ENCODE measurements around the gene OLFM1.

The OLFM1 gene

GRCh38 chr9:135167849-135168655 is 80.6 kb downstream of the OLFM1 start:
- Histone ChIP-seq H3K36me3 (replicated peaks; ENCODE audit: low read depth, low read length) (no peaks in the 10 kb centered on the region), H3K4me1 (ENCODE audit: low read length) (no peaks in the 10 kb centered on the region), H3K27ac (ENCODE audit: low read length) (no peak overlapping the region), H3K27me3 (ENCODE audit: low read depth, low read length) (peaks cover 3% of the 10 kb centered on the region; the same call in 1 of the 2 replicates), H3K4me2 (ENCODE audit: low read length) (no peak overlapping the region), H4K20me1 (ENCODE audit: insufficient read depth, low read length) (no peaks in the 10 kb centered on the region), H3K9me3 (ENCODE audit: insufficient read depth, low read length) (no peaks in the 10 kb centered on the region), H3K9ac (ENCODE audit: low read length) (no peak overlapping the region), H2AFZ (ENCODE audit: low read depth, low read length) (no peak overlapping the region), H3K79me2 (ENCODE audit: low read length) (no peaks in the 10 kb centered on the region), H3K4me3 (ENCODE audit: low read length) (no peak overlapping the region)
- no peak for TF ChIP-seq CTCF (IDR thresholded peaks at IDR 0.05; ENCODE audit: low read depth, low read length)
- TF ChIP-seq EZH2phosphoT487 (IDR thresholded peaks at IDR 0.05; ENCODE audit: low read depth): no peak

DNA sequence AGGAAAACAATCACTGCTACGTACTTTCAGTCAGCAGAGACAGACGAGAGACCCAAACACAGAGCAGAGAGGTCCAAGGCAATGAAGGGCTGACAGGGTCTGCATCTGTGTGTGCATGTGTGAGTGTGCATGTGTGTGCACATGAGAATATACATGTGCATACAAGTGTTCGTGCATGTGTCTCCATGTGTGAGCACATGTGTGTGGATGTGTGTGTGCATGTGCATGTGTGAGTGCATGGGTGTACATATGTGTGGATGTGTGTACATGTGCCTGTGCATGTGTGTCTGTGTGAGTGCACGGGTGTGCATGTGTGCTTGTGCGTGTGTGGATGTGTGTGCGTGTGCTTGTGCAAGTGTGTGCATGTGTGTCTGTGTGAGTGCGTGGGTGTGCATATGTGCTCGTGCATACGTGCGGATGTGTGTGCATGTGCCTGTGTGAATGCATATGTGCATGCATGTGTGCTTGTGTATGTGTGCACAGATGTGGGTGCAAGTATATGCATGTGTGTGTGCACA is 82.3 kb downstream of the OLFM1 start:
- peaks cover 3% of the 10 kb centered on the region; the same call in 1 of the 2 replicates for H3K27me3 ChIP-seq (ENCODE audit: low read depth, low read length)
- no peaks in the 10 kb centered on the region for H3K79me2 ChIP-seq (ENCODE audit: low read length)
- no peak overlapping the region for H3K9ac ChIP-seq (ENCODE audit: low read length)
- no peaks in the 10 kb centered on the region for H3K4me1 ChIP-seq (ENCODE audit: low read length)
- no peak overlapping the region for H3K4me3 ChIP-seq (ENCODE audit: low read length)
- no peaks in the 10 kb centered on the region for H4K20me1 ChIP-seq (ENCODE audit: insufficient read depth, low read length)
- H3K9me3 ChIP-seq (ENCODE audit: insufficient read depth, low read length): no peaks in the 10 kb centered on the region
- no peak overlapping the region for H2AFZ ChIP-seq (ENCODE audit: low read depth, low read length)
- no peaks in the 10 kb centered on the region for H3K36me3 ChIP-seq (replicated peaks; ENCODE audit: low read depth, low read length)
- no peak for TF ChIP-seq EZH2phosphoT487 (IDR thresholded peaks at IDR 0.05; ENCODE audit: low read depth)
- TF ChIP-seq CTCF (IDR thresholded peaks at IDR 0.05; ENCODE audit: low read depth, low read length): no peak
- H3K4me2 ChIP-seq (ENCODE audit: low read length): no peak overlapping the region
- no peak overlapping the region for H3K27ac ChIP-seq (ENCODE audit: low read length)

GRCh38 chr9:135170535-135170934 is 83.1 kb downstream of the OLFM1 start:
- Histone ChIP-seq H3K4me3 (ENCODE audit: low read length) (no peak overlapping the region), H3K36me3 (replicated peaks; ENCODE audit: low read depth, low read length) (no peaks in the 10 kb centered on the region), H2AFZ (ENCODE audit: low read depth, low read length) (no peak overlapping the region), H3K9me3 (ENCODE audit: insufficient read depth, low read length) (no peaks in the 10 kb centered on the region), H3K27me3 (ENCODE audit: low read depth, low read length) (peaks cover 3% of the 10 kb centered on the region; the same call in 1 of the 2 replicates), H3K27ac (ENCODE audit: low read length) (no peak overlapping the region), H3K4me1 (ENCODE audit: low read length) (no peaks in the 10 kb centered on the region), H3K9ac (ENCODE audit: low read length) (no peak overlapping the region), H4K20me1 (ENCODE audit: insufficient read depth, low read length) (no peaks in the 10 kb centered on the region), H3K79me2 (ENCODE audit: low read length) (no peaks in the 10 kb centered on the region), H3K4me2 (ENCODE audit: low read length) (no peak overlapping the region)
- no peak for TF ChIP-seq CTCF (IDR thresholded peaks at IDR 0.05; ENCODE audit: low read depth, low read length)
- no peak for TF ChIP-seq EZH2phosphoT487 (IDR thresholded peaks at IDR 0.05; ENCODE audit: low read depth)
